Measurements from ENCODE around the gene UCP3.

GRCh38 chr11:74006743-74007304 is 2.1 kb downstream of the UCP3 start:
- no peak for TF ChIP-seq CTCF (conservative IDR thresholded peaks at IDR 0.05; ENCODE audit: low read length)
- TF ChIP-seq EZH2phosphoT487 (IDR thresholded peaks at IDR 0.05; ENCODE audit: borderline replicate concordance, low read depth, low read length) = no peak
